BLaER1 treated with 17β-estradiol and CSF1 and Interleukin-3, amounts not matched to agents 10 nM and 100 nM (cell line): ENCODE measurements around the gene UBA1.

ENCODE experiments used
- H3K27ac ChIP-seq, 11 experiments: shearing (Covaris generic); formaldehyde crosslinking; 2 replicates each; pipeline ENCODE4 v1.8.1; 2022
- H3K27me3 ChIP-seq, 11 experiments: shearing (Covaris generic); formaldehyde crosslinking; 2 replicates each; pipeline ENCODE4 v1.8.1; 2022
- H3K36me3 ChIP-seq, 11 experiments: shearing (Covaris generic); formaldehyde crosslinking; 2 replicates each; pipeline ENCODE4 v1.8.1; 2022
- H3K4me1 ChIP-seq, 10 experiments: shearing (Covaris generic); formaldehyde crosslinking; 2 replicates each; pipeline ENCODE4 v1.8.1; 2022
- H3K4me2 ChIP-seq, 11 experiments: shearing (Covaris generic); formaldehyde crosslinking; 2 replicates each; pipeline ENCODE4 v1.8.1; 2022
- H3K4me3 ChIP-seq, 10 experiments: shearing (Covaris generic); formaldehyde crosslinking; 2 replicates each; pipeline ENCODE4 v1.8.1; 2022
- H3K9ac ChIP-seq, 11 experiments: shearing (Covaris generic); formaldehyde crosslinking; 2 replicates each; pipeline ENCODE4 v1.8.1; 2022
- H3K9me3 ChIP-seq, 11 experiments: shearing (Covaris generic); formaldehyde crosslinking; replicated peaks in 1 of 11; 2 replicates each; pipeline ENCODE4 v1.8.1; 2022
- H4K20me1 ChIP-seq, 11 experiments: shearing (Covaris generic); formaldehyde crosslinking; 2 replicates each; pipeline ENCODE4 v1.8.1; 2022
- Cebpa-rat ChIP-seq, 11 experiments: shearing (Covaris generic); IDR thresholded peaks; 2 replicates each; pipeline ENCODE4 v1.8.1; 2022

Gene UBA1

DNA sequence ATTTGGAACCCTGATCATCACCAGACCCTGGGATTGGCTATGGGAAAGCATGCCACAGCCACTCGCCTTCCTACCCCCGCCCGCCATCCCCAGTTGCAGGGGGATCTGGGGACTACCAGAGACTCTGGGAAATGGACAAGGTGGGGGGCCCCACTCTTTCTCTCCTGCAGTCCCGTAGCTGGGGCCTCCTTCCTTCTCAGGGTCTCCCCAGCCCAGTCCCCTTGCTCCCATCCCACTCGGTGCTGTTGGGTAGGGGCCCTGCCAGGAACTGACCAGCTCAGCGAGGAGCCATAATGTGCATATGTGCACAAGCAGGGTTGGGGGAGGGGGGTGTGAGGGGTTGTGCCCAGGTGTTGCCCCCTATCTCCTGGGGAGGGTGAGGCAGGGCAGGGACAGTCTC, 35.8 kb downstream of the UBA1 start:
- TF ChIP-seq Cebpa-rat (IDR thresholded peaks at IDR 0.05): no peak
- Histone ChIP-seq H3K9me3 (peaks cover 0 to 12% (median 11%) of the 10 kb centered on the region in 11 experiments; a peak in 11 of 22 replicates), H4K20me1 (peaks cover 0 to 50% (median 31%) of the 10 kb centered on the region in 11 experiments; a peak in 18 of 22 replicates), H3K4me2 (no peak overlapping the region), H3K9ac (no peak overlapping the region), H3K27me3 (peaks cover 23 to 83% (median 46%) of the 10 kb centered on the region in 11 experiments), H3K36me3 (peaks cover 43 to 67% (median 60%) of the 10 kb centered on the region in 11 experiments), H3K27ac (no peak overlapping the region), H3K4me3 (no peak overlapping the region), H3K4me1 (peaks cover 0 to 15% (median 7%) of the 10 kb centered on the region in 10 experiments; a peak in 13 of 20 replicates)

DNA sequence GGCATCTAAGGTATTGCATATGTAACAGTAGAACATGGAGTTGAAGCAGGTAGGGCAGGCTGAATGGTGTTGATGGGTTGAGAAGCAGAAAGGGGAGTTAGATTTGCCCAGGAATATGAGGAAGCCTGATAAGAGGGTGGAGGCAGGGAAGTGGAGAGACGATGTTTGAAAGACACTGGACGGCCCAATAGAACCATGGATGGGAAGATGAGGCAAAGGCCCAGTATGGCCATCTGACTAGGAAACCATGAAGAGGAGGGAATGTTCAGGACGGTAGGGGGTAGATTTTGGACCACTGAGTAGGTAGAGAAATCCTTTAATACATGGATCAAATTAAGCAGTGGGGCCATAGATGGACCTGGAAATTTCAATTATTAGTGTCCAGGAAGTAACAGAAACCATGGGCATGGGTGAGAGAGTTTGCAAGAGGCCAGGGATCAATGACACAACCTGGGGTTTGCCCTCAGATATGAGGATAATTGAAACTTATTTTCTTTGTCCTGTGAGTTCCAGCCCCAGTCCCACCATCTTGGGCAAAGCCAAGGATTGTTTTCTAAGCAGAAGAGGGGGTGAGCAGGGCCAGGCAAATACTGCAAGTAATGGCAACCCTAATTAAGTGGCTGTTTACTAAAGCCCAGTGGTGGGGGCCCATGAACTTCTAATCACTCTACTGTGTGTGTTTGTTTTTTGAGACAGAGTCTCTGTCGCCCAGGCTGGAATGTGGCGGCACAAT, 36.7 kb downstream of the UBA1 start:
- Histone ChIP-seq H3K4me1 (peaks cover 0 to 23% (median 7%) of the 10 kb centered on the region in 10 experiments; a peak in 13 of 20 replicates), H3K4me3 (no peak overlapping the region)

DNA sequence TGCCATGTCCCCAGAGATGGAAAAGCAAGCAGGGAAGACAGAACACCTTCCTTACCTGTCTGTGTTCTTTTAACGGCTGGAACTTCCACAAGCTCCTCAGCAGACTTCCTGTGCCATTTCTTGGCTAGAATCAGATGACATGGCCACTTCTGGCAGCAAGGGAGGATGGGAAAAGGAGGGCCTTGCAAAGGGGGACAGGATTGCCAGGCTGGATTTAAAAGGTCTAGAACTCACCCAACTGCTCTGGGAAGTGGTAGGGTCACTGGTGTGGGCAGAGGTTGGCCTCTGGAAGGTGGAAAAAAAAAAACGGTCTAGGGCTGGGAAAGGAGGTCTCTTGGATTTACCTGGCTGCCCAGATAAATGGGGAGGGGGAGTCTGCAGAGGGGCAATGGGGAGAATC, 37.5 kb downstream of the UBA1 start:
- Histone ChIP-seq H3K36me3 (peaks cover 26 to 49% (median 42%) of the 10 kb centered on the region in 11 experiments), H3K9ac (no peak overlapping the region)
- no peak for TF ChIP-seq Cebpa-rat (IDR thresholded peaks at IDR 0.05)

More for the DNA sequence above, 36.7 kb downstream of the UBA1 start:
- peaks cover 34 to 58% (median 51%) of the 10 kb centered on the region in 11 experiments for H3K36me3 ChIP-seq
- H3K27ac ChIP-seq: no peak overlapping the region
- H4K20me1 ChIP-seq: peaks cover 0 to 41% (median 26%) of the 10 kb centered on the region in 11 experiments; a peak in 18 of 22 replicates
- H3K4me2 ChIP-seq: no peak overlapping the region
- no peak overlapping the region for H3K9ac ChIP-seq
- peaks cover 32 to 85% (median 54%) of the 10 kb centered on the region in 11 experiments for H3K27me3 ChIP-seq
- no peak for TF ChIP-seq Cebpa-rat (IDR thresholded peaks at IDR 0.05)
- H3K9me3 ChIP-seq: peaks cover 0 to 12% (median 11%) of the 10 kb centered on the region in 11 experiments; a peak in 11 of 22 replicates

DNA sequence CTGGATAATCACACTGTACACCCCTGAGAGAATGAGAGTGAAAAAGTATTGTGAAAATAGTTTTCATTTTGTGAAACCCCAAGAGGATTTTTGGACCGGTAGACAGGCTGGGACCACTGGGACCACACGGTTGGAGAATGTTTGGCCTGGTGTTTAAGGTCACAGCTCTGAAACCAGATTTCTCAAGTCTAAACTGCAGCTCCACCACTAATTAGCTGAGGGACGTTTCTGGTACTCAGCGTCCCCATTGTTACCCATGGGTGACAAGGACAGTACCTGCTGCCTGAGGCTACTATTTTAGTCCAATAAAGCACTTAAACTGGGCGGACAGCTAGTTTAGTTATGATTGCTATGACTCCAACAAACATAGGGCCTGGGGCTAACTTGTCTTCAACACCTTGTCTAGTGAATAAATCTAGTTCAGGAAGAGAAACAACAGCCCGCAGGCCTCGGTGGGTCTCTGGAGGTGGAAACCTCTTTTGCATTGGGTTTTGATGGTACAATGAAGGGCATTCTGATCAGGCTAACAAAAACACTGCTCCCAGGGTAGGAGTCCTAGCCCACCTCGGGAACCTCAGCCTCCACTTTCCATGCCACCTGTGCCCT, 38.7 kb downstream of the UBA1 start:
- peaks cover 51 to 88% (median 73%) of the 10 kb centered on the region in 11 experiments for H3K27me3 ChIP-seq
- H3K4me3 ChIP-seq: peak overlapping the region; percentile 54 to 78 (median 68)
- H4K20me1 ChIP-seq: peaks cover 0 to 26% (median 9%) of the 10 kb centered on the region in 11 experiments; a peak in 16 of 22 replicates
- no peak for TF ChIP-seq Cebpa-rat (IDR thresholded peaks at IDR 0.05)
- peaks cover 0 to 24% (median 7%) of the 10 kb centered on the region in 10 experiments; a peak in 13 of 20 replicates for H3K4me1 ChIP-seq
- peaks cover 0 to 12% (median 11%) of the 10 kb centered on the region in 11 experiments; a peak in 11 of 22 replicates for H3K9me3 ChIP-seq
- peaks cover 14 to 38% (median 31%) of the 10 kb centered on the region in 11 experiments for H3K36me3 ChIP-seq
- peak overlapping the region; percentile 48 to 80 (median 70) for H3K4me2 ChIP-seq
- peak overlapping the region; percentile 81 to 93 (median 88) for H3K27ac ChIP-seq
- peak overlapping the region; percentile 73 to 90 (median 87) for H3K9ac ChIP-seq

More for the DNA sequence above, 37.5 kb downstream of the UBA1 start:
- peaks cover 0 to 12% (median 11%) of the 10 kb centered on the region in 11 experiments; a peak in 11 of 22 replicates for H3K9me3 ChIP-seq
- peaks cover 0 to 32% (median 19%) of the 10 kb centered on the region in 11 experiments; a peak in 18 of 22 replicates for H4K20me1 ChIP-seq
- no peak overlapping the region for H3K4me3 ChIP-seq
- 0 out of 22 replicates have a peak overlapping the region, but pooled peaks of 1 of the 11 experiments have one; percentile 58 for H3K4me2 ChIP-seq
- peaks cover 0 to 24% (median 7%) of the 10 kb centered on the region in 10 experiments; a peak in 13 of 20 replicates for H3K4me1 ChIP-seq
- H3K27me3 ChIP-seq: peaks cover 40 to 85% (median 62%) of the 10 kb centered on the region in 11 experiments
- H3K27ac ChIP-seq: 0 out of 22 replicates have a peak overlapping the region, but pooled peaks of 1 of the 11 experiments have one; percentile 88

DNA sequence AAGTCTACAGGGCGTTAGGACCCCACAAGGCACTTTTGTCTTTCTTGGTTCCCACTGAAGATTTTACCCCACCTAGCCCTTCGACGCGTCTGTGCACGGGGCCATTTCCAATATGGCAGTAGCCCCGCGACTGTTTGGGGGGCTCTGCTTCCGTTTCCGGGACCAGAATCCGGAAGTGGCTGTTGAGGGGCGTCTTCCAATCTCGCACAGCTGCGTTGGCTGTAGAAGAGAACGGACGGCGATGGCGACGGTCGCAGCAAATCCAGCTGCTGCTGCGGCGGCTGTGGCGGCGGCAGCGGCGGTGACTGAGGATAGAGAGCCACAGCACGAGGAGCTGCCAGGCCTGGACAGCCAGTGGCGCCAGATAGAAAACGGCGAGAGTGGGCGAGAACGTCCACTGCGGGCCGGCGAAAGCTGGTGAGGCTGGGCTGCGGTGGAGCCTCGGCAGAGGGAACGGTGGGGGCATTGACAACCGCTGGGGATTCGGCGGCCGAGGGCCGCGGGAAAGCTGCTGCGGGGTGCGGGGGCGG, 39.2 kb downstream of the UBA1 start, which contains the start of gene USP11:
USP11 (plus strand) TSS at position 207 of the 530 bp plus-strand sequence; CDS start at position 242, 35 bp downstream.
- Histone ChIP-seq H3K4me3 (peak within 1 kb of the TSS; percentile 54 to 78 (median 68)), H3K27ac (peak within 1 kb of the TSS; percentile 81 to 93 (median 88)), H3K9ac (peak within 1 kb of the TSS; percentile 73 to 90 (median 87)), H4K20me1 (peaks cover 0 to 28% (median 9%) of the 10 kb centered on the region in 11 experiments; a peak in 15 of 22 replicates), H3K36me3 (peaks cover 10 to 32% (median 25%) of the 10 kb centered on the region in 11 experiments), H3K27me3 (peaks cover 56 to 89% (median 79%) of the 10 kb centered on the region in 11 experiments), H3K4me1 (peaks cover 0 to 24% (median 7%) of the 10 kb centered on the region in 10 experiments; a peak in 13 of 20 replicates), H3K4me2 (peak within 1 kb of the TSS; percentile 52 to 80 (median 70)), H3K9me3 (peaks cover 0 to 12% (median 11%) of the 10 kb centered on the region in 11 experiments; a peak in 11 of 22 replicates)
- no peak for TF ChIP-seq Cebpa-rat (IDR thresholded peaks at IDR 0.05)

DNA sequence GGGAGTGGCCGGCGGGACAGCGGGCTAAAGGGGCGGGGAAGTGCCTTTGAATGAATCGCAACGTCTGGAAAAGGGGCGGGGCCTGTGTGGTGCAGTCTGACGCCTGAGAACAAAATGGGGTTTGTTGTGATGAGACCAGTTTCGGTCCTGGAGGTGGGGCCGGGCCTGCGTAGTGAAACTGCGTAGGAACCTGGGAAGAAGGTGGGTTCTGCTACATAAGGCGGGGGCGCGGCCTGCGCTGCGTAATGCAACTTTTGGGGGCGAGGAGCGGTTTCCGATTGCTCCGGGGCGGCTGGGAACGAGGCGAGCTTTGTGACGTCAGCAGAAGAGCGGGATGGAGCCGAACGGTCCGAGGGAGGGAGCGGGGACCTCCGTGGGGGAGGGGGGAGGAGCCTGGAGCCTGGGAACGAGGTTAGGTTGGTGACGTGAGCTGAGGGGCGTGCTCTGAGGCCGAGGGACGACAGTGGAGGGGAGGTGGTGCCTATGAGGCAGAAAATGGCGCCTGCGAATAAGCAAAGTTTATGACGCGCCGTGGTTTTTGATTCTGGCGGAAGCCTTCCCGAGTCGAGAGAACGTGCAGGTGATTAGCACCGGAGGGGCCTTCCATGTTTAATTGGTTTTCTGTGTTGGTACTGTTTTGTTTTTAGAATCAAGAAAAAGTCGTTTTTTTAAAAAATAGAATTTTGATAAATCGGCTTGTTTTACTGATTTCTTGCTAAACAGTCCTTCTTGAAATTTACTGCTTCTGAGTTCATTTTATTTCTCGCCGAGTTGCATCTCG, 39.9 kb downstream of the UBA1 start:
- H3K4me2 ChIP-seq: peak overlapping the region; percentile 52 to 80 (median 67); a peak in 19 of 22 replicates
- H3K9ac ChIP-seq: peak overlapping the region; percentile 73 to 90 (median 87)
- peaks cover 0 to 24% (median 7%) of the 10 kb centered on the region in 10 experiments; a peak in 13 of 20 replicates for H3K4me1 ChIP-seq
- peaks cover 0 to 22% (median 5%) of the 10 kb centered on the region in 11 experiments; a peak in 15 of 22 replicates for H4K20me1 ChIP-seq
- peak overlapping the region; percentile 81 to 93 (median 88) for H3K27ac ChIP-seq
- H3K27me3 ChIP-seq: peaks cover 56 to 92% (median 85%) of the 10 kb centered on the region in 11 experiments
- peaks cover 5 to 26% (median 20%) of the 10 kb centered on the region in 11 experiments for H3K36me3 ChIP-seq
- peaks cover 0 to 12% (median 11%) of the 10 kb centered on the region in 11 experiments; a peak in 11 of 22 replicates for H3K9me3 ChIP-seq
- TF ChIP-seq Cebpa-rat (IDR thresholded peaks at IDR 0.05): no peak
- H3K4me3 ChIP-seq: peak overlapping the region; percentile 54 to 78 (median 68)

DNA sequence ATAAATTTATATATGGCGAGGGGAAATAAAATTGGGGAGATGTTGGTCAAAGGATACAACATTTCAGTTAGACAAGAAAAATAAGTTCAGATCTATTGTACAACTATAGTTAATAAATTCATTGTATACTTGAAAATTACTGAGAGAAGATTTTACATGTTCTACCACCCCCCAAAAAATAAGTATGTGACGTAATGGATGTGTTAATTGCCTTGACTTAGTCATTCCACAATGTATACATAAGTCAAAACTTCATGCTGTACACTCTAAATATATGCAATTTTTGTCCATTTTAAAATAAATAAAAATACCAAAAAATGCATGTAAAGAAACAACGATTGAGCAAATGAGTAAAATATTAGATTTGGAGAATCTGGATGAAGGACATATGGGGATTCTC, 41.0 kb downstream of the UBA1 start:
- Histone ChIP-seq H3K27ac (peak overlapping the region in 8 of 11 experiments; percentile 81 to 93 (median 88); a peak in 14 of 22 replicates), H3K36me3 (peaks cover under 1 to 23% (median 13%) of the 10 kb centered on the region in 11 experiments; a peak in 17 of 22 replicates), H3K4me3 (peak overlapping the region in 9 of 10 experiments; percentile 62 to 78 (median 69); a peak in 13 of 20 replicates), H3K9me3 (peaks cover 0 to 12% (median 11%) of the 10 kb centered on the region in 11 experiments; a peak in 11 of 22 replicates), H3K27me3 (peaks cover 63 to 97% (median 96%) of the 10 kb centered on the region in 11 experiments), H4K20me1 (peaks cover 0 to 21% (median 5%) of the 10 kb centered on the region in 11 experiments; a peak in 9 of 22 replicates), H3K9ac (peak overlapping the region in 6 of 11 experiments; percentile 73 to 90 (median 87); a peak in 7 of 22 replicates), H3K4me2 (peak overlapping the region in 8 of 11 experiments; percentile 52 to 80 (median 64); a peak in 17 of 22 replicates), H3K4me1 (peaks cover 0 to 24% (median 7%) of the 10 kb centered on the region in 10 experiments; a peak in 13 of 20 replicates)
- no peak for TF ChIP-seq Cebpa-rat (IDR thresholded peaks at IDR 0.05)
